SK-N-SH (cell line): Measurements from ENCODE around the gene CTTN. TPM values are rescaled to one million over a fixed set of nuclear protein-coding genes. Genes with fewer than 3 reads are reported as not detected.

Source experiments
- CTCF ChIA-PET: fragments of 300-600, 350-600 bp; formaldehyde crosslinking; extraction: SDS; loops from one replicate; lab custom pipeline; 2021; lab: Yijun Ruan, JAX
- POLR2A ChIA-PET: fragments of 350-600 bp; sonication (Branson Sonifier 250); formaldehyde crosslinking; extraction: SDS; loops from one replicate; lab custom pipeline; 2020; ENCODE audit warnings: antibody characterized with exemption, inconsistent platforms; lab: Yijun Ruan, JAX
- DNase-seq: peaks from one replicate; pipeline ENCODE4 v3.0.0; 2012
- H2AFZ ChIP-seq: fragments of 200-600 bp; sonication (generic); 2 replicates; pipeline ENCODE4 v1.8.1; 2016; ENCODE audit warnings: antibody characterized with exemption, mild to moderate bottlenecking, low read depth
- H3F3A ChIP-seq: fragments of 200-600 bp; sonication (generic); replicated peaks from 2 replicates; pipeline ENCODE3; 2016; ENCODE audit warnings: antibody characterized with exemption, mild to moderate bottlenecking; ENCODE audit not compliant: insufficient read depth
- H3K27ac ChIP-seq, 2 experiments: fragments of 200-500 bp in 1 of 2; fragments of 200-600 bp in 1 of 2; sonication (Bioruptor generic) in 1 of 2; sonication (generic), shearing (Covaris generic) in 1 of 2; 2 replicates each; pipeline versions ENCODE4 v1.5.1 to v1.6.1; 2014 to 2016; ENCODE audit warnings: low read depth in 2 of 2, inconsistent platforms in 1 of 2, low read length in 1 of 2, mild to moderate bottlenecking in 1 of 2, mixed read lengths in 1 of 2
- H3K27me3 ChIP-seq: fragments of 200-600 bp; sonication (generic), shearing (Covaris generic); 2 replicates; pipeline ENCODE4 v1.6.1; 2016; ENCODE audit warnings: mixed run types; ENCODE audit not compliant: insufficient read depth
- H3K36me3 ChIP-seq, 2 experiments: fragments of 200-500 bp in 1 of 2; fragments of 200-600 bp in 1 of 2; sonication (Bioruptor generic) in 1 of 2; sonication (generic) in 1 of 2; replicated peaks in 1 of 2; 2 replicates each; pipeline versions ENCODE3 to v1.5.1; 2014 to 2016; ENCODE audit warnings: low read length in 1 of 2, mild to moderate bottlenecking in 1 of 2; ENCODE audit not compliant: insufficient read depth in 2 of 2, control insufficient read depth in 1 of 2
- H3K4me1 ChIP-seq, 2 experiments: fragments of 200-500 bp in 1 of 2; fragments of 200-600 bp in 1 of 2; sonication (Bioruptor generic) in 1 of 2; sonication (generic), shearing (Covaris generic) in 1 of 2; 2 replicates each; pipeline versions ENCODE4 v1.5.1 to v1.6.1; 2014 to 2016; ENCODE audit warnings: low read depth in 1 of 2, low read length in 1 of 2, mixed run types in 1 of 2; ENCODE audit not compliant: insufficient read depth in 2 of 2, control insufficient read depth in 1 of 2
- H3K4me2 ChIP-seq: fragments of 200-600 bp; sonication (generic), shearing (Covaris generic); 2 replicates; pipeline ENCODE4 v1.6.1; 2017; ENCODE audit warnings: mixed run types
- H3K4me3 ChIP-seq, 2 experiments: fragments of 200-500 bp in 1 of 2; fragments of 200-600 bp in 1 of 2; sonication (Bioruptor generic) in 1 of 2; sonication (generic), shearing (Covaris generic) in 1 of 2; 2 replicates each; pipeline versions ENCODE4 v1.5.1 to v1.8.1; 2014 to 2016; ENCODE audit warnings: low read depth in 2 of 2, inconsistent platforms in 1 of 2, low read length in 1 of 2, mild to moderate bottlenecking in 1 of 2, mixed read lengths in 1 of 2, moderate library complexity in 1 of 2
- H3K79me2 ChIP-seq: fragments of 200-600 bp; sonication (generic); 2 replicates; pipeline ENCODE4 v1.8.1; 2017; ENCODE audit warnings: mild to moderate bottlenecking; ENCODE audit not compliant: insufficient read depth
- H3K9ac ChIP-seq: fragments of 200-600 bp; sonication (generic); 2 replicates; pipeline ENCODE4 v1.6.1; 2017; ENCODE audit warnings: mixed run types
- H3K9me2 ChIP-seq: fragments of 200-600 bp; sonication (generic); 2 replicates; pipeline ENCODE4 v1.6.1; 2017; ENCODE audit warnings: mixed run types
- H3K9me3 ChIP-seq: fragments of 200-600 bp; sonication (generic); 2 replicates; pipeline ENCODE4 v1.6.1; 2017; ENCODE audit warnings: mixed run types, mild to moderate bottlenecking, moderate library complexity
- H4K20me1 ChIP-seq: fragments of 200-600 bp; sonication (generic); 2 replicates; pipeline ENCODE4 v1.6.1; 2017; ENCODE audit warnings: mild to moderate bottlenecking, mixed run types; ENCODE audit not compliant: insufficient read depth
- ELF1 ChIP-seq: IDR thresholded peaks from 2 replicates; pipeline ENCODE4 v1.4.0; 2012
- FOSL2 ChIP-seq: IDR thresholded peaks from 2 replicates; pipeline ENCODE4 v1.4.0; 2012; ENCODE audit warnings: low read depth, mild to moderate bottlenecking, moderate library complexity, borderline replicate concordance
- FOXJ3 ChIP-seq: sonication (generic); formaldehyde crosslinking; IDR thresholded peaks from 2 replicates; pipeline ENCODE4 v1.5.1; 2020; ENCODE audit warnings: mild to moderate bottlenecking, missing genetic modification reagents
- GABPA ChIP-seq: IDR thresholded peaks from 2 replicates; pipeline ENCODE4 v1.4.0; 2012; ENCODE audit warnings: low read depth, mild to moderate bottlenecking
- GATA2 ChIP-seq: sonication (generic); formaldehyde crosslinking; IDR thresholded peaks from 2 replicates; pipeline ENCODE4 v1.5.0; 2020; ENCODE audit warnings: mild to moderate bottlenecking, missing genetic modification reagents
- MEF2A ChIP-seq: IDR thresholded peaks from 2 replicates; pipeline ENCODE4 v1.4.0; 2012; ENCODE audit warnings: low read depth, borderline replicate concordance
- MXI1 ChIP-seq: IDR thresholded peaks from 2 replicates; pipeline ENCODE4 v1.6.1; 2012; ENCODE audit warnings: mild to moderate bottlenecking, low read depth, low read length, improper control_type of control experiment
- NFIC ChIP-seq: IDR thresholded peaks from 2 replicates; pipeline ENCODE4 v1.4.0; 2012; ENCODE audit warnings: borderline replicate concordance
- RXRA ChIP-seq: IDR thresholded peaks from 2 replicates; pipeline ENCODE4 v1.4.0; 2012; ENCODE audit warnings: low read depth, mild to moderate bottlenecking, borderline replicate concordance
- SMC3 ChIP-seq: IDR thresholded peaks from 2 replicates; pipeline ENCODE4 v1.6.1; 2012; ENCODE audit warnings: low read depth, low read length, improper control_type of control experiment
- TAF1 ChIP-seq: IDR thresholded peaks from 2 replicates; pipeline ENCODE4 v1.6.1; 2012; ENCODE audit warnings: low read depth, mild to moderate bottlenecking, low read length, moderate library complexity, borderline replicate concordance
- TCF12 ChIP-seq: IDR thresholded peaks from 2 replicates; pipeline ENCODE4 v1.4.0; 2012
- WGBS: methylation state at CpG from one replicate; pipeline ENCODE4 v1.1.6; 2017; ENCODE audit warnings: low lambda C conversion rate; 5-methylcytosine and 5-hydroxymethylcytosine counted together
- polyA plus RNA-seq, 3 experiments: library from polyadenylated mRNA; depleted of rRNA; stranded (reverse); fragments of >200 nt; gene quantifications; 2 replicates each; pipeline ENCODE4 v1.2.3, GENCODE V29; 2012
- TF ChIP-seq, protein P1 (sequence below): IDR thresholded peaks from 2 replicates; pipeline ENCODE4 v1.4.0; 2012; ENCODE audit warnings: low read depth, borderline replicate concordance
- TF ChIP-seq, protein P2 (sequence below): fragments of 150-350 bp; IDR thresholded peaks from 2 replicates; pipeline ENCODE4 v1.6.1; 2017; ENCODE audit warnings: antibody characterized with exemption, low read length, low read depth, borderline replicate concordance

The CTTN gene
- polyA plus RNA-seq, 1 of the 3 experiments (the other 2 are of a cell fraction), result 243 TPM

- Histone ChIP-seq H3K4me1 (peaks cover 11 to 17% of the 10 kb centered on the region in 2 experiments; a peak in 3 of 4 replicates), H3K79me2 (peaks cover 98% of the 10 kb centered on the region), H3K9ac (no peak overlapping the region), H3K4me2 (no peak overlapping the region), H3K9me2 (no peaks in the 10 kb centered on the region), H4K20me1 (peaks cover 71% of the 10 kb centered on the region), H3K4me3 (no peak overlapping the region), H3K27me3 (no peaks in the 10 kb centered on the region), H3K36me3 (peaks cover 20 to 34% of the 10 kb centered on the region in 2 experiments), H2AFZ (no peak overlapping the region), H3K27ac (no peak overlapping the region), H3F3A (peaks cover 24% of the 10 kb centered on the region), H3K9me3 (no peaks in the 10 kb centered on the region)
- CTCF ChIA-PET, result no interaction called here
- TF ChIP-seq MXI1 (no peak), GABPA (no peak), FOXJ3 (CRISPR knock-in tag) (no peak)
- DNase-seq, result no peak
- POLR2A ChIA-PET, result interaction anchor here (0.6 kb wide), 1 partner anchor 348 kb away, joined by 4 read pairs; no protein-coding TSS in a partner anchor
- WGBS, result 94% methylated on average over 10 of the region's 10 CpGs
Measured at GRCh38 chr11:70402016-70402415, 3.7 kb downstream of the CTTN start.

- Histone ChIP-seq H3K27me3 (no peaks in the 10 kb centered on the region), H4K20me1 (peaks cover 78% of the 10 kb centered on the region), H2AFZ (no peak overlapping the region), H3K4me3 (no peak overlapping the region), H3K27ac (no peak overlapping the region), H3K9ac (no peak overlapping the region), H3K9me3 (no peaks in the 10 kb centered on the region), H3K4me2 (no peak overlapping the region), H3K9me2 (no peaks in the 10 kb centered on the region), H3K4me1 (peaks cover 7 to 17% of the 10 kb centered on the region in 2 experiments; a peak in 3 of 4 replicates), H3K36me3 (peaks cover 27 to 36% of the 10 kb centered on the region in 2 experiments), H3K79me2 (peaks cover 98% of the 10 kb centered on the region), H3F3A (peaks cover 19% of the 10 kb centered on the region)
- no peak for DNase-seq
- TF ChIP-seq, protein P1, sequence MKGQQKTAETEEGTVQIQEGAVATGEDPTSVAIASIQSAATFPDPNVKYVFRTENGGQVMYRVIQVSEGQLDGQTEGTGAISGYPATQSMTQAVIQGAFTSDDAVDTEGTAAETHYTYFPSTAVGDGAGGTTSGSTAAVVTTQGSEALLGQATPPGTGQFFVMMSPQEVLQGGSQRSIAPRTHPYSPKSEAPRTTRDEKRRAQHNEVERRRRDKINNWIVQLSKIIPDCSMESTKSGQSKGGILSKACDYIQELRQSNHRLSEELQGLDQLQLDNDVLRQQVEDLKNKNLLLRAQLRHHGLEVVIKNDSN, result no peak
- TF ChIP-seq, protein P2, sequence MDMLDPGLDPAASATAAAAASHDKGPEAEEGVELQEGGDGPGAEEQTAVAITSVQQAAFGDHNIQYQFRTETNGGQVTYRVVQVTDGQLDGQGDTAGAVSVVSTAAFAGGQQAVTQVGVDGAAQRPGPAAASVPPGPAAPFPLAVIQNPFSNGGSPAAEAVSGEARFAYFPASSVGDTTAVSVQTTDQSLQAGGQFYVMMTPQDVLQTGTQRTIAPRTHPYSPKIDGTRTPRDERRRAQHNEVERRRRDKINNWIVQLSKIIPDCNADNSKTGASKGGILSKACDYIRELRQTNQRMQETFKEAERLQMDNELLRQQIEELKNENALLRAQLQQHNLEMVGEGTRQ, result no peak
- TF ChIP-seq ELF1 (no peak), TCF12 (no peak), TAF1 (no peak), SMC3 (no peak), NFIC (no peak), RXRA (no peak), MEF2A (no peak), GATA2 (no peak), FOSL2 (no peak)
- CTCF ChIA-PET, result no interaction called here
- POLR2A ChIA-PET, result no interaction called here
- 78% methylated on average over 1 of the region's 1 CpG for WGBS
Measured at GRCh38 chr11:70402685-70403084, 4.4 kb downstream of the CTTN start.
